H1 (cell line): ENCODE data around the gene ACOT6. TPM values are rescaled to one million over a fixed set of nuclear protein-coding genes. Genes with fewer than 3 reads are reported as not detected.

Experiments
- CBX8 ChIP-seq: fragments of 300-800, 300-1000 bp; sonication (generic); IDR thresholded peaks from 2 replicates; pipeline ENCODE4 v1.7.1; 2016; ENCODE audit warnings: low read depth, low read length, borderline replicate concordance
- GABPA ChIP-seq: IDR thresholded peaks from 2 replicates; pipeline ENCODE4 v1.6.1; 2011; ENCODE audit warnings: mild to moderate bottlenecking, low read length, moderate library complexity, borderline replicate concordance; ENCODE audit not compliant: insufficient read depth
- KDM4A ChIP-seq: IDR thresholded peaks from one replicate; pipeline ENCODE4 v1.7.1; 2012; ENCODE audit warnings: low read depth, mild to moderate bottlenecking, moderate library complexity, low read length, inconsistent platforms; ENCODE audit not compliant: severe bottlenecking
- RXRA ChIP-seq: IDR thresholded peaks from 2 replicates; pipeline ENCODE4 v1.6.1; 2011; ENCODE audit warnings: low read depth, mild to moderate bottlenecking, low read length, moderate library complexity; ENCODE audit not compliant: insufficient read depth
- SIN3A ChIP-seq, 2 experiments: IDR thresholded peaks in 1 of 2; conservative IDR thresholded peaks in 1 of 2; 2 replicates each; pipeline ENCODE4 v1.6.1; 2011 to 2012; ENCODE audit warnings: low read length in 2 of 2, improper control_type of control experiment in 1 of 2, low read depth in 1 of 2, mild to moderate bottlenecking in 1 of 2
- SUZ12 ChIP-seq: fragments of 200-600 bp; sonication (generic); IDR thresholded peaks from 2 replicates; pipeline ENCODE4 v1.6.1; 2012; ENCODE audit warnings: mild to moderate bottlenecking, inconsistent platforms, low read length, moderate library complexity, mixed read lengths
- TCF12 ChIP-seq: IDR thresholded peaks from 2 replicates; pipeline ENCODE4 v1.6.1; 2011; ENCODE audit warnings: low read depth, mild to moderate bottlenecking, low read length
- polyA plus RNA-seq, 7 experiments: library from polyadenylated mRNA; depleted of rRNA in 3 of 7; stranded (reverse) in 5 of 7; unstranded in 2 of 7; fragments of >200 nt in 5 of 7; fragments of 200-250 nt in 2 of 7; gene quantifications; 1 replicate in 5 of 7; 2 replicates in 1 of 7; 4 replicates in 1 of 7; pipeline versions ENCODE4 v1.2.1 to v1.2.3, GENCODE V29; 2011 to 2013; ENCODE audit warnings: missing spikeins in 2 of 7, mixed read lengths in 2 of 7
- total RNA-seq: library from RNA; stranded (reverse); fragmentation: NEBNext Ultra II Directional; extraction: Animal tissue kit (Norgen Biotek cat#: 25700); gene quantifications from 2 replicates; pipeline ENCODE4 v1.2.1, GENCODE V29; 2021

The ACOT6 gene
- total and polyA plus RNA-seq, 2 of the 8 experiments (the other 6 are each of a cell fraction or from before 2014, with no cell fraction given), result not detected

- TF ChIP-seq SIN3A (conservative IDR thresholded peaks at IDR 0.05 in 1 of 2, IDR thresholded peaks at IDR 0.05 in 1 of 2; ENCODE audit: low read depth in 1 of 2, low read length in 2 of 2) (no peak), SUZ12 (no peak), GABPA (no peak), KDM4A (no peak), CBX8 (no peak), TCF12 (no peak), RXRA (no peak)
These were observed 23.6 kb upstream of the ACOT6 start (continued) for GRCh38 chr14:73588695-73589094.
